AG09319 (cell line): ENCODE results near the gene DIAPH1.

Source experiments
- DNase-seq: peaks from one replicate; pipeline ENCODE4 v3.0.0-alpha.2; 2010; ENCODE audit warnings: low read depth; ENCODE audit errors: extremely low read depth
- TF ChIP-seq, protein P1 (sequence below): IDR thresholded peaks from 2 replicates; pipeline ENCODE4 v1.5.1; 2011; ENCODE audit warnings: low read depth, mild to moderate bottlenecking, inconsistent platforms, low read length, moderate library complexity

The DIAPH1 gene

DNA sequence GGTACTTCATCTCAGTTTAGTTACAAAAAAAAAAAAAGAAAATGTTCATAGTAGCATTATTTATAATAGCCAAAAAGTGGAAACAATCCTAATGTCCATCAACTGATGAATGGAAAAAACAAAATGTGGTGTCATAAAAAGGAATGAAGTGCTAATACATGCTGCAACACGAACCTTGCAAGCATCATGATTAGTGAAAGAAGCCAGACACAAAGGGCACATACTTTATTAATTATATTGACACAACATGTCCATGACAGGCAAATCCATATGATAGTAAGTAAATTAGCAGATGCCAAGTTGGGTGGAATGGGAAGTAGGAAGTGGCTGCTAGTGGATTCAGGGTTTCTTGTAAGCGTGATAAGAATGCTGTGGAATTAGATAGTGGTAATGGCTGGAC, 75.7 kb downstream of the DIAPH1 start:
- TF ChIP-seq, protein P1, sequence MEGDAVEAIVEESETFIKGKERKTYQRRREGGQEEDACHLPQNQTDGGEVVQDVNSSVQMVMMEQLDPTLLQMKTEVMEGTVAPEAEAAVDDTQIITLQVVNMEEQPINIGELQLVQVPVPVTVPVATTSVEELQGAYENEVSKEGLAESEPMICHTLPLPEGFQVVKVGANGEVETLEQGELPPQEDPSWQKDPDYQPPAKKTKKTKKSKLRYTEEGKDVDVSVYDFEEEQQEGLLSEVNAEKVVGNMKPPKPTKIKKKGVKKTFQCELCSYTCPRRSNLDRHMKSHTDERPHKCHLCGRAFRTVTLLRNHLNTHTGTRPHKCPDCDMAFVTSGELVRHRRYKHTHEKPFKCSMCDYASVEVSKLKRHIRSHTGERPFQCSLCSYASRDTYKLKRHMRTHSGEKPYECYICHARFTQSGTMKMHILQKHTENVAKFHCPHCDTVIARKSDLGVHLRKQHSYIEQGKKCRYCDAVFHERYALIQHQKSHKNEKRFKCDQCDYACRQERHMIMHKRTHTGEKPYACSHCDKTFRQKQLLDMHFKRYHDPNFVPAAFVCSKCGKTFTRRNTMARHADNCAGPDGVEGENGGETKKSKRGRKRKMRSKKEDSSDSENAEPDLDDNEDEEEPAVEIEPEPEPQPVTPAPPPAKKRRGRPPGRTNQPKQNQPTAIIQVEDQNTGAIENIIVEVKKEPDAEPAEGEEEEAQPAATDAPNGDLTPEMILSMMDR: no peak
- no peak for DNase-seq

DNA sequence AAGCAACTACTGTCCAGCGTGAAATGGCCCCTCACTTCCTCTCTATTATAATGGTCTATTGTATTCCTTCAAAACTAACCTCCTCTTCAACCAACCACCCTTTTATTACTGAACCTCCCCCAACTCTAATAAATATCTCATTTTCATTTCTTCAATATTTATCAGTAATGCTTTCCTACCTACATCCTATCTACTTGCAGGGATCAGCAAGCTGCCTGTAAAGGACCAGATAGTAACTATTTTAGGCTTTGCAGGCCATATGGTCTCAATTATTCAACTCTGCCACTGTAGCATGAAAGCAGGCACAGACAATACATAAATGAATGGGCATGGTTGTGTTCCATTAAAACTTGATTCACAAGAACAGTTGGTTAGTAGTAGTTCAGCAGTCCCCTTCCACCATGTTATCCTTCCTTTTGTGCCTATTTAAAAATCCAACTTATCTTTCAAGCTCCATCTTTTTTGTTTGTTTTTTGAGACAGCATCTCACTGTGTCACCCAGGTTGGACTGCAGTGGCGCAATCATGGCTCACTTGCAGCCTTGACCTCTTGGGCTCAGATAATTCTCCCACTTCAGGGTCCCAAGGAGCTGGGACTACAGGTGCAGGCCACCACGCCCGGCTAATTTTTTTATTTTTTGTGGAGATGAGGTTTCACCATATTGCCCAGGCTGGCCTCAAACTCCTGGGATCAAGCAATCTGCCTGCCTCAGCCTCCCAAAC, 84.1 kb downstream of the DIAPH1 start:
- TF ChIP-seq, protein P1: no peak
- DNase-seq: no peak

DNA sequence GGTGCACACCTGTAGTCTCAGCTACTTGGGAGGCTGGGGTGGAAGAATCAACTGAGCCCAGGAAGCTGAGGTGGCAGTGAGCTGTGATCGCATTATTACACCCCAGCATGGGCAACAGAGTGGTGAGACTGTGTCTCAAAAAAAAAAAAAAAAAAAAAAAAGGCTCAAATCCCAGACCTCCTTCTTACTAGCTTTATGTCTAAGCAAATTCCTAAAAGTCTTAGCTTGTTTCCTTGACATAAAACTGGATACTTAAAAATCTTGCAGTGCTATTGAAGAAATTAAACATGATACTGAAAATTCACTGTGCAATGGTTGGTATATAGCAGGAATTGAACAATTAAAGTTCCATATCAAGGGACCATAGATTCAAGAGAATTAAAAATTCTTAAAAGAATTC, 84.9 kb downstream of the DIAPH1 start:
- no peak for DNase-seq
- TF ChIP-seq, protein P1: no peak

DNA sequence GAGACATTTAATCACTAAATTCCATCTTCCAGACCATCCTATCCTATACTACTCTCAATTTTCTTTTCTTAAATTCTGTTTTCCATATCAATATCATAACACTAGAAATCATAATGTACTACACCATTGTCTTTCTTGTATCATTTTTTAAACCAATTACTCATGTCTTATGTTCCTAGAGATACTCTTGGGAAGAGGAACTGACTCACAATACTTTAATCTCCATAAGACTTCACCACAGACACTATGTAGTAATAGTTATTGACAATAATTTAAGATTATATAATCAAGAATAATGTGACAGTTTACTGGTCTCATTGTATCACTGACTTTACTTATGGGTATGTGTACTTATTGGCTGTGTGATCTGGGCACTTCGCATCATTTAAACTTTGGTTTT, 86.1 kb downstream of the DIAPH1 start:
- no peak for DNase-seq
- TF ChIP-seq, protein P1: no peak

DNA sequence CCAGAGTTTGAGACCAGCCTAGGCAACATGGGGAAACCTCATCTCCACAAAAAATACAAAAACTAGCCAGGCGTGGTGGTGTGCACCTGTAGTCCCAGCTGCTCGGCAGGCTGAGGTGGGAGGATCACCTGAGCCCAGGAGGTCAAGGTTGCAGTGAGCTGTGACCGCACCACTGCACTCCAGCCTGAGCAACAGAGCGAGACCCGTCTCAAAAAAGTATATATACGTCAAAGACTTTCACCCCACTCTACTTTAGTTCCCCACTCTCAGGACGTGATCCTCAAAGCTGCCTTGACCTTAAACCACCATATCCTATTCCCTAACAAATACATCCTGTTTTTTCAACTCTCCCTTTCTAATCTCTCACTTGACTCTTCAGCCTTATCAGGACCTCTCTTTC, 88.9 kb downstream of the DIAPH1 start:
- DNase-seq: no peak
- TF ChIP-seq, protein P1: no peak

DNA sequence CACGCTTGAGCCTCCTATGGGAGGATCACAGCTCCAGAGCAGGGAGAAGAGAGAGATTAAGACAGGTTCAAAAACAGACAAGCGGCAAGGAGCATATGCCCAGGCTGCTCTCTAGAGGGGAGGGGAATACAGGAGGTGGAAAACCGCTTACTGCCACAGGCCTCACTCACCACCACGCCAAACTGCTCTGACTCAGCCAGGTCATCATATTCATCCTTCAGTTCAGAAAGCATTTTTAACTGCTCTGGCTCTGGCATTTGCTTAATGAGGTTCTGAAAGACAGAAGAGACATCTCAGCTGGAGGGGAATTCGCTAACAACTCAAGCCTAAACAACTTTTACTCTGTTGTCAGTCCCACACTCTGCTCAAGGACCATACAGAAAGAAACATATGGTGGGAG, 89.8 kb downstream of the DIAPH1 start:
- TF ChIP-seq, protein P1: no peak
- no peak for DNase-seq

DNA sequence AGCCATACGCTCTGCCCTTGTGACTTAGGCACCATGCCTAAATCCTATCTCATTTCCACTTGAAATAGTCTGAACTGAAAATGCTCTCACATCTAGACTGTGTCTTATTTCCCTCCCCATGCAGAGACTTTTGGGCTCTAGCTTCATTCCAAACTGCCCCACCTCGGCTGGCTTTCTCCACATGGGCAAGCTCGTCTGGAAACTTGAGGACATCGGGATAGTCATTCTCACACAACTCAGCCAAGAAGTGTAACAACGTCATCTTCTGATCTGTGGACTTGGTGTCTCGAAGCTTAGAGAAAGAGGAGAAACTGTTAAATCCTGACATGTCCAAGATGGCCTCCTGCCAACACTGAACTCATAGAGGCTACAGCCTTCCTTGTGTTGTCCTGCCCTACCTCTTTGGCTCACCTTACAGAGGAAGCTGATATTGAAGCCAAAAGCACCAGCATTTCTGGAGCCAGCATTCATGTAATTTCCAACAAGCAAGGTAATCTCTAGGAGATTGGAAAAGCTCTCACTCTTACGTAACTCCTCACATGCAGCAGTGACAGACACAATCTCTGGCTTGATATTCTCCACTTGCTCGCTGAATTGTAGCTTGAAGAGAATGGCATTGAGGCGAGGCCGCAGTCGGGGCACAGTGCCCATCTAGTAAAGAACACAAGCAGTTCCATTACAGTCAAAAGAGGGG, 90.4 kb downstream of the DIAPH1 start:
- TF ChIP-seq, protein P1: no peak

More for the DNA sequence above, 90.4 kb downstream of the DIAPH1 start:
- DNase-seq: no peak
